ENCODE results near the gene ZNF396.

The ZNF396 gene

DNA sequence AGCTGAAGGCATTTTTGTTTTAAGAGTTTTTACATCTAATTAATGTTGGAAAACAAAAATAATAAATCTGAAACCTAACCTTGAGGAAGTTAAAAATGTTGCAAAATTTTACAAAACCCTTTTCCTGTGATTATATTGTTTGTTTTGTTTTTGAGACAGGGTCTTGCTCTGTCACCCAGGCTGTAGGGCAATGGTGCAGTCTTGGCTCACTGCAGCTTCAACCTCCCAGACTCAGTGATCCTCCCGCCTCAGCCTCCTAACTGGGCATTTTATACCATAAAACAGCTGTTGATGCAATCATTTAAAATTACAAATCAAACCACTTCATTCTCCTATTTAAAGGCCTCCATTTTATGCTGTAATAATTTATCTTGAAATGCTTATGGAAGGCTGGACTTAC, 31.2 kb downstream of the ZNF396 start:
- H3K4me3 ChIP-seq (ENCODE audit: low read length): no peak overlapping the region
- H4K20me1 ChIP-seq (ENCODE audit: insufficient read depth, low read length): peaks cover 16% of the 10 kb centered on the region
- H2AFZ ChIP-seq (ENCODE audit: low read length): no peak overlapping the region
- H3F3A ChIP-seq (ENCODE audit: insufficient read depth, low read length): no peaks in the 10 kb centered on the region
- H3K27me3 ChIP-seq (replicated peaks; ENCODE audit: insufficient read depth, low read length): no peaks in the 10 kb centered on the region
- TF ChIP-seq EZH2phosphoT487 (IDR thresholded peaks at IDR 0.05; ENCODE audit: low read length): no peak
- TF ChIP-seq, protein P1, sequence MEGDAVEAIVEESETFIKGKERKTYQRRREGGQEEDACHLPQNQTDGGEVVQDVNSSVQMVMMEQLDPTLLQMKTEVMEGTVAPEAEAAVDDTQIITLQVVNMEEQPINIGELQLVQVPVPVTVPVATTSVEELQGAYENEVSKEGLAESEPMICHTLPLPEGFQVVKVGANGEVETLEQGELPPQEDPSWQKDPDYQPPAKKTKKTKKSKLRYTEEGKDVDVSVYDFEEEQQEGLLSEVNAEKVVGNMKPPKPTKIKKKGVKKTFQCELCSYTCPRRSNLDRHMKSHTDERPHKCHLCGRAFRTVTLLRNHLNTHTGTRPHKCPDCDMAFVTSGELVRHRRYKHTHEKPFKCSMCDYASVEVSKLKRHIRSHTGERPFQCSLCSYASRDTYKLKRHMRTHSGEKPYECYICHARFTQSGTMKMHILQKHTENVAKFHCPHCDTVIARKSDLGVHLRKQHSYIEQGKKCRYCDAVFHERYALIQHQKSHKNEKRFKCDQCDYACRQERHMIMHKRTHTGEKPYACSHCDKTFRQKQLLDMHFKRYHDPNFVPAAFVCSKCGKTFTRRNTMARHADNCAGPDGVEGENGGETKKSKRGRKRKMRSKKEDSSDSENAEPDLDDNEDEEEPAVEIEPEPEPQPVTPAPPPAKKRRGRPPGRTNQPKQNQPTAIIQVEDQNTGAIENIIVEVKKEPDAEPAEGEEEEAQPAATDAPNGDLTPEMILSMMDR (IDR thresholded peaks at IDR 0.05; ENCODE audit: low read length): no peak
- no peaks in the 10 kb centered on the region for H3K9me3 ChIP-seq (replicated peaks; ENCODE audit: insufficient read depth, low read length)
- no peak overlapping the region for H3K4me2 ChIP-seq (ENCODE audit: low read depth, low read length)
- no peak overlapping the region for H3K9ac ChIP-seq (ENCODE audit: low read length)
- 0 out of 2 replicates have a peak, but pooled peaks cover 4% of the 10 kb centered on the region for H3K4me1 ChIP-seq (ENCODE audit: low read length)
- no peak overlapping the region for H3K27ac ChIP-seq (ENCODE audit: low read length)
- H3K36me3 ChIP-seq (replicated peaks; ENCODE audit: insufficient read depth, low read length): no peaks in the 10 kb centered on the region
- H3K9me2 ChIP-seq (replicated peaks; ENCODE audit: insufficient read depth, low read length): no peaks in the 10 kb centered on the region
- no peak for DNase-seq
- H3K79me2 ChIP-seq (ENCODE audit: low read length): peaks cover 34% of the 10 kb centered on the region

DNA sequence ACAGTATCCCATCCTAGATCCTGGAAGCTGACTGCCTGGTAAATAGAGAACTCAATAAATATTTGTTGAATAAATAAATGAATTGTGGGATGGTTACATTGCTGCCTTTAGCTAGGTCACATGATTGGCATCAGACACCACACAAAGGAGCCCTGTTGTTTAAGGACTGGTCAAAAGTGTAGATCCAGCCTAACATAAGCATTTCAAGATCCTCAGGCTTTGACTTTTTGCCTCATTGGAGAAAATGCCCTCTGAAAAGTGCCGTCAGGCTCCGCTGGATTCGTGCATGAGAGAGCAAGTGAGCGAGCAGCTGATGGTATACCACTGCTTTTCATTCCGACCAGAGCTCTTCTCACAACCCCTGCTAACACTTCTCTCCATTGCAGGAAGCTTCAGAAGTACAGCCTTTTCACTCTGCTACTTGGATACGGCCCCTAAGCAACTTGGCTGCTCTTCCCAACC, 31.6 kb downstream of the ZNF396 start:
- H3K4me1 ChIP-seq (ENCODE audit: low read length): 0 out of 2 replicates have a peak, but pooled peaks cover 4% of the 10 kb centered on the region
- H3K9me3 ChIP-seq (replicated peaks; ENCODE audit: insufficient read depth, low read length): no peaks in the 10 kb centered on the region
- H3K36me3 ChIP-seq (replicated peaks; ENCODE audit: insufficient read depth, low read length): no peaks in the 10 kb centered on the region; the same call in 1 of the 2 replicates
- H4K20me1 ChIP-seq (ENCODE audit: insufficient read depth, low read length): peaks cover 16% of the 10 kb centered on the region
- no peak for TF ChIP-seq EZH2 (optimal IDR thresholded peaks at IDR 0.05; ENCODE audit: low read depth, low read length)
- TF ChIP-seq EZH2phosphoT487 (IDR thresholded peaks at IDR 0.05; ENCODE audit: low read length): no peak
- TF ChIP-seq, protein P1 (IDR thresholded peaks at IDR 0.05; ENCODE audit: low read length): no peak
- no peak overlapping the region for H2AFZ ChIP-seq (ENCODE audit: low read length)
- H3K27me3 ChIP-seq (replicated peaks; ENCODE audit: insufficient read depth, low read length): no peaks in the 10 kb centered on the region
- no peaks in the 10 kb centered on the region for H3K9me2 ChIP-seq (replicated peaks; ENCODE audit: insufficient read depth, low read length)
- no peak overlapping the region for H3K9ac ChIP-seq (ENCODE audit: low read length)
- H3K4me2 ChIP-seq (ENCODE audit: low read depth, low read length): no peak overlapping the region
- no peak overlapping the region for H3K4me3 ChIP-seq (ENCODE audit: low read length)
- no peak overlapping the region for H3K27ac ChIP-seq (ENCODE audit: low read length)
- peaks cover 38% of the 10 kb centered on the region for H3K79me2 ChIP-seq (ENCODE audit: low read length)
- H3F3A ChIP-seq (ENCODE audit: insufficient read depth, low read length): no peaks in the 10 kb centered on the region
- no peak for DNase-seq

DNA sequence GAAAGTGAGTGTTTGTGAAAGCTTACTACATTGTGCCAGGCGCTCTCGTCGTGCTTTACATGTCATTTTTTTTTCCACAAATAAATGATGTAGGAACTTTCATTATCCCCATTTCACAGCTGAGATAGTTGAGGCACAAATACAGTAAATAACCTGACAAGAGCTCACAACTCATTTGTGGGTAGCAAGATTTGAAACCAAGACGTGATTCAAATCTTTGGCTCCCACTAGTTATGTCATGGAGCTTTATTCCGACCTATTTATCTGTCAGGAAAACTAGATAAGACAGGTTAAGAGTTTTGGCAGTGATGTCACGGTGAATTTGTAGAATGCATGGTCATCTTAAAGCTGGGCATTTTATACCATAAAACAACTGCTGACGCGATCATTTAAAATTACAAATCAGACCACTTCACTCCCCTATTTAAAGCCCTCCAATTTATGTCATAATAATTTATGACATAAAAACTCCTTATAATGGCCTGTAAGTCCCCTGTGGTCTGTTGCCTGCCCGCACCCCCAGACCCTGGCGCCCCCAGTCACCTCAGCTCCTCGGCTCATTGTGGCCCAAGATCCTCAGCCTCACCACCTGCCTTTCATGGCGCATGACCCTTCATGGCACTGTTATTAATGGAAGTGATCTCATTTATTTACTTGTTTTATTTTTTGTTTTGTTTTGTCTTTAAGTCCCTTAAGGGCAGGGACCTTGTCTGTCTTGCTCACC, 32.2 kb downstream of the ZNF396 start:
- Histone ChIP-seq H3K27me3 (replicated peaks; ENCODE audit: insufficient read depth, low read length) (no peaks in the 10 kb centered on the region), H3K9me2 (replicated peaks; ENCODE audit: insufficient read depth, low read length) (no peaks in the 10 kb centered on the region), H3K36me3 (replicated peaks; ENCODE audit: insufficient read depth, low read length) (no peaks in the 10 kb centered on the region; the same call in 1 of the 2 replicates), H2AFZ (ENCODE audit: low read length) (peak overlapping the region; percentile 80), H3K4me2 (ENCODE audit: low read depth, low read length) (peak overlapping the region; percentile 63), H3K79me2 (ENCODE audit: low read length) (peaks cover 44% of the 10 kb centered on the region), H3K27ac (ENCODE audit: low read length) (no peak overlapping the region; the same call in 1 of the 2 replicates), H3F3A (ENCODE audit: insufficient read depth, low read length) (no peaks in the 10 kb centered on the region), H4K20me1 (ENCODE audit: insufficient read depth, low read length) (peaks cover 20% of the 10 kb centered on the region), H3K9me3 (replicated peaks; ENCODE audit: insufficient read depth, low read length) (no peaks in the 10 kb centered on the region), H3K4me1 (ENCODE audit: low read length) (0 out of 2 replicates have a peak, but pooled peaks cover 4% of the 10 kb centered on the region), H3K4me3 (ENCODE audit: low read length) (peak overlapping the region; percentile 93), H3K9ac (ENCODE audit: low read length) (peak overlapping the region; percentile 99; the same call in 1 of the 2 replicates)
- TF ChIP-seq EZH2 (optimal IDR thresholded peaks at IDR 0.05; ENCODE audit: low read depth, low read length) (no peak), EZH2phosphoT487 (IDR thresholded peaks at IDR 0.05; ENCODE audit: low read length) (no peak)
- TF ChIP-seq, protein P1 (IDR thresholded peaks at IDR 0.05; ENCODE audit: low read length): no peak
- DNase-seq: no peak
